DMS 273 (cell line): ENCODE data around the gene DOCK2.
"Not testable (repeated sequence)": the region's sequence is repeated elsewhere in the genome, so short reads cannot be mapped to it uniquely, and the experiment has no call there.

ENCODE experiments used
- DNase-seq: peaks from one replicate; lab custom pipeline; 2025; ENCODE audit not compliant: unreplicated experiment; lab: John Stamatoyannopoulos, UW

DOCK2 gene

GRCh38 chr5:169637549-169638121 lies 560 bp downstream of the DOCK2 start:
- no peak for DNase-seq

- no peak for DNase-seq
Measured at GRCh38 chr5:169641253-169641652, 4.2 kb downstream of the DOCK2 start.

DNA sequence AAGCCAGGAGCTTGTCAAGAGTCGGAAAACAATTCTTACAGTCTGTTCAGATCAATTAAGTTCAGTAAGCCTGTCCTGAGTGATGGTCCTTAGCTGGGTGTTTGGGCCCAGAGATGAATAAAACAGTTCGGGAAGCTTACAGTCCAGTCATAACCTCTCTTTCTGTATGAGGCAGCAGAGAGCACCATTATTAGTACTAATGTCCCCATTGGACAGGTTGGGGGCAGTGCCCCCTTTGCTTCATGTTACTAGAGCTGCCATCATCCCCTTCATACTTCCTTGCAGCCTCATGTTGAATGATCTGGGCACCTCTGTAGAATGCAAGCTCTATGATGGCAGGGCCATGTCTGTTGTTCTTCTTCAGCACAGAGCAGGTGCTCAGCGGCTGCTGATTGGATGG lies 9.8 kb downstream of the DOCK2 start:
- no peak for DNase-seq

- DNase-seq = no peak
Measured at GRCh38 chr5:169647566-169647965, 10.5 kb downstream of the DOCK2 start.

DNA sequence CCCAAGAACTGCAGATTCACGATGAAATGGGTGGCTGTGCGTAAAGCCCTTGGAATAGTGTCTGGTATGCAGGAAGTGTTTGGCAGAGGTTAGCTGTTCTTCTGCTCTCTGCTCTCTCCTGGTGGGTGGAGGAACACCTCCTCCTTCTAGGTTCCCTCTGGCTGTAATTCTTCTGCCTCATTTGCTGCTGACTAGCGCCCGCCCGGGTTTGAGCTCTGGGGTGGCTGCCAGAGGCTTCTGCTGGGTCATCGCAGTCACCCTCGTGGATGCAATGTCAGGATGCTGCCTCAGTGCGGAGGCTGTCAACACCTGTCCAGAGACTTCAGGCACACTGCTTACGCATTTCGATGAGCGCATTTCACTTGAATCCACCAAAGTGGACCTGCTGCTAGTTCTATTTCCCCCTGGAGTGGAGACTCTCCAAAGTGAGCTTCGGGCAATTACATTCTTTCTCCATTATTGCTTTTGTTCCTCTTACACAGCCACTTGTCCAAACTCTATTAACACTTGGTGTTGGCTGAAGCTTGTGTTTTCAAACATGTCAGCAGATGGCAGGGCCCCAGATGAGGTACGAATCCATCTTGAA lies 11.7 kb downstream of the DOCK2 start:
- DNase-seq = no peak

DNA sequence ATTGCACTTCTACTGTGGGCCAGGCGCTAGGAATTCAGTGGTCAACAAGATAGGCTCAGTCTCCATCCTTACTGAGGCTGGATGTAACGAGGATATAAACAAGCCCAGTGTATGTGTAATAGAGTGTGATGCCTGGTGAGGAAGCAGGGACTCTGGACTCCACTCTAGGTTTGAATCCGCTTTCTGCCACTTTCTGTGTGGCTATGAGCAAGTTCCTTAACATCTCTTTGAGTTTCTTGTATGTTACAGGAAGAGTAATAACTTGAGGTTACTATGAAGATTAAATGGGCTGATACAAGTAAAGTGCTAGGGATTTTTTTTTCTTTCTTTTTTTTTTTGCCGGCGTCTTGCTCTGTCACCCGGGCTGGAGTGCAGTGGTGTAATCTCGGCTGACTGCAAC lies 12.4 kb downstream of the DOCK2 start:
- no peak for DNase-seq

DNA sequence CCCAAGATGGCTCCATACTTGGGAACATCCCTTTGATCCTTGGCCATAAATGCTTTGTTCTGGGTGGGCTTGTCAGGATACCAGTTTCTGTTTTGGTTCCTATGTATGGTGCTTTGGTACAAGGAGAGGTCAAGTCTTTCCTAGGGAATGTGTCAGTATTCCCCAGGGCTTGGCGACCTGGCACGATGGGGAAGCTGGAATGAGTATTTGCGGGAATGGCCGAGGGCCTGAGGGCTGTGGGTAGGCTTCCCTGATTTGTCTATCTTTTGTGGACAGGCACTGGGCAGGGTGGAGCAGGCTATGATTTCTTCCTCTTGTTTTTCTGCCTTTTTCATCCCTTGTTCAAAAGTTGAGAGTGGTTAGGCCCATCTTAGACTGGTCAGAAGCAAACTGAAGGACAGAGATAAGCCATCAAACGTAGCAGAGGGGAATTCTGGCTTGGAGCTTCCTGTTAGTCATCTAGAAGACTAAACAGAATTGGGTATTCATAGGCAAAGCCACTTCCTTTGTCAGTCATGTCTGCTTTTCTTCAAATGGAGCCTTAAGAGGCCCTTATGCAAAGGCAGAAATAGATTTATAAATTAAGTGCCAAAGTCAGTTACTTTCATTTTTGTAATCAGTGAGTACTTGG lies 13.7 kb downstream of the DOCK2 start:
- no peak for DNase-seq

DNA sequence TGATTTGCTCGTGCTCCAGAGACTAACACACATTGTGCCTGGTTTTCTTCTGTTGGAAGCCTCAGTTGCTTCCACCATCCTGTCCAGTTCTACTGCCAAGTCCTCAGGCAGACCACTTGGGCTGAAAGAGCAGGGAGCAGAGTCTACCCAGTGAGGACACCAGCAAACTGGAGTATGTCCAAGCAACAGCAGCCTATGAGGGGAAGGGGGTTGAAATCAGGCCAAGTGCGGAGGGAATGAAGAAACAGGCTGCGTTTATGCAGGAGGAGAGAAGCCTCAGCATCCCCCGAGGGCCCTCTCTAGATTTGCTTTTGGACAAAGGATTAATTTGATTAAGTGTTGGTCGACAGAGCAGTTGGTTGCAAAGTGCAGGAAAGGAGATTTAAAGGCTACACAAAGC lies 14.5 kb downstream of the DOCK2 start:
- DNase-seq = no peak

- DNase-seq = no peak
Measured at GRCh38 chr5:169652057-169652456, 15.0 kb downstream of the DOCK2 start.

DNA sequence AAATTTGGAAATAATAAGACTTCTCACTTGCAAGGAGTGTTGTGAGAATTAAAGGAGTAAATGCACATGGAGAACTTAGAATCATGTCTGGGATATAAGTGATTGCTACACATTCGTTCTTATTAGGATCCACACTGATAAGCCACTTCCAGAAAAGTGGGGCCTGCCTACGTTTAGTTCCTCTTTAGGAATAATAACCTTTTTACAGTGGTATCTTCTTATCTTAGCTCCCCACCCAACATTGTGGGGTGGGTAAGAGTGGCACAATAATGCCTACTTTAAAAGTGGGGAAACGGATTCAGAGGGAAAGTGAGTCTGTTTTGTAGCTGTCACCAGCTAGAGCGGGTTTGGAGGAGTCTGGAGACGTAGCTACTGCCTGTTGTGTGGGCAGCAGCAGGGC lies 16.0 kb downstream of the DOCK2 start:
- DNase-seq = no peak

GRCh38 chr5:169655353-169655752 lies 18.3 kb downstream of the DOCK2 start:
- no peak for DNase-seq

- DNase-seq = no peak
Measured at GRCh38 chr5:169656125-169656901, 19.2 kb downstream of the DOCK2 start.

GRCh38 chr5:169657127-169657526 lies 20.1 kb downstream of the DOCK2 start:
- no peak for DNase-seq

GRCh38 chr5:169662451-169662850 lies 25.4 kb downstream of the DOCK2 start:
- DNase-seq = not testable (repeated sequence)

GRCh38 chr5:169663537-169663936 lies 26.5 kb downstream of the DOCK2 start:
- DNase-seq = no peak

DNA sequence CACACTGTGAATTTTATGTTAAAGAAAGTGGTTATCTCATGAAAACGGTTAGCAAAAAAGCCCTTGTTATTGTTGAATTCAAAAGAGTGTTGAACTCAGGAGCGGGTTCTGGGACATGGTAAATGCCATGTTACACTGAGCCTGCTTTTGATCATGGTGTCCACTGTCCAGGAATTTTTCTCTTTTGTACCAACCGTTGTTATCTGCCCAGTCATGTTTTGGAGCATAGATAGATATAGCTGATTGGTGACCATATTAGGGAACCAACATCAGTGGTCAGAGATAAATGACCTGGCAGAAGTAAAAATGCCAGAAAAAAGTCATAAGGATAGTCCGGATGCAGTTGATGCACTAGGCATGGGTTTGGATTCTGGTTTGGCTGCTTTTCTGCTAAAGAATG lies 29.3 kb downstream of the DOCK2 start:
- DNase-seq = no peak

DNA sequence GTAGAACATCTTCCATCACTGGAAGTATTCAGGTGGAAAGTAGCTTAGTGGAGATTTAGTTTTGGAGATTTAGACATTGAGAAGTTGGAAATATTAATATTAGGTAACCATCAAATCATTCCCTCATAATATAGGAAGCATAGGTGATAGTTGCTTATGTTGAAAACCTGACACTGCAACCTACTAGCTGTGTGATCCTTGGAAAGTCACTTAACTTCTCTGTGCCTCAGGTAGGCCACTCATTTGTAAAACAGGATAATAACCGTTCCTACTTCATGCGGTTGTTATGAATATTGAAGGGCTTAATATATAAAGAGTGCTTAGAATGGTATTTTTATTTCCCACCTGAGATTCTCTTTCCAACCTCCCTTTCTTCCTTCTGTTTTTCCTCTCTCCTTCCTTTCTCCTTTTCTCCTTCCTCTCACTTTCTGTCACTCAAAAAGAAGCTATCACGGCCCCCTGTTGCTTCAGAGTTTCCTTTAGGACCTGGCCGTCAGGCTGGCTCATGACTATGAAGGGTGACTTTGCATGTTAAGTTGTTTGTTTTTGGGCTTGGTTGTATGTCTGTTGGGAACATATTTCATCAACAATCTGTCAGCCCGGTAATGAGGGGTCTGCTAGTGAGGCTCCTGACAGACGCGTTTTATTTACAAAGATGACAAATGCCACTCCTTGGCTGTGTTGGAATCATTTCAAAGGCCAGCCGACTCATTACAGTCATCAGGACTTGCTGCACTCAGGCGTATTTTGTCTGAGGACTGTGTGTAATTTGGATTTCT lies 31.0 kb downstream of the DOCK2 start:
- peak; percentile 70 for DNase-seq

DNA sequence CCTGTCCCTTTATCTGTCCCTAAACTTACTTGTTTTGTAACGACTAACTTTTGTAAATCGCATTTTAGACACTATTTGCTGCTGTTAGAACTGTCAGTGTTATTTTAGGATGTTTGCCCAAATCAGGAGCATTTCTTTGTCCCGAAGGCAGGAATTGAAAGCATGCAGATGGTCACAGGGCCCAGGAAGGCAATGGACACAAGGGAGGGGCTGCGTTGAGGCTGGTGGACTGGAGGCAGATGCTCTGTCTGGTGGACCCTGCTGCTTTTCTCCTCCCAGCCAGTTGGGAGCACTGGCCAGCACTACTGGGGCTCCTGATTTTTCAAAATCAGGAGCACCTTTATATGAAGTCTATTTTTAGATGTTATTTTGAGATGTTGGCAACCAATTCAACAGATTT lies 31.7 kb downstream of the DOCK2 start:
- DNase-seq = peak; percentile 61

DNA sequence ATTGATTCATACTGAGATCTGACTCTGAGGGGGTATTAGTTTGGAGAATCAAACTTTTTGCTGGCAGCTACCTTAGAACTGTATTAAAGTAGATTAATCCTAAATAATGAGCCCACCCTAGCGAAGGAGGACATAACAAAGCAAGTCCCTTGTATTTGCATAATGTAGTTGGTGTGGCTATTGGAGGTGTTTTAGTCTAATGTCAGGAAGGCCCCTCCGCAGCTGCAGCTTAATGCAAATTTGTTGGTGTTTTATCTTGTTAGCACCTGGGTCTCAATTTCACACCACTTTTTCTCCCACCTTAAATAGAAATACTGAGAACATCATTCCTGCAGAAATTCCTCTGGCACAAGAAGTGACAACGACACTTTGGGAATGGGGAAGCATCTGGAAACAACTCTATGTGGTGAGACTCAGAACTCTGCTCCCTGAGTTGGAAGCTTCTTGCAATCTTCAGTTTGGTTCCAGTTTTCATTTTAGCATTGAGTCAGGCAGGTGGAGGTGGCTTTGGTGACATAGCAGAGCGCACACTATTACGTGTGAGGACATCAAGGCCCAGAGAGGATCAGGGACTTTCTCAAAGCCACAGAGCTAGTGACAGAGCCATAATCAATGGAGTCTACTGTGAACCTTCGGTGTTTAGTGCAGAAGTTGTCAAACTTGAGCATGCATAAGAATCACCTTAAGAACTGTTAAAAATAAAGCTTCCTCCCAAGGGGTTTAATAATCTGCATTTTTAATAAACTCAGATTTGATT lies 33.9 kb downstream of the DOCK2 start:
- no peak for DNase-seq

DNA sequence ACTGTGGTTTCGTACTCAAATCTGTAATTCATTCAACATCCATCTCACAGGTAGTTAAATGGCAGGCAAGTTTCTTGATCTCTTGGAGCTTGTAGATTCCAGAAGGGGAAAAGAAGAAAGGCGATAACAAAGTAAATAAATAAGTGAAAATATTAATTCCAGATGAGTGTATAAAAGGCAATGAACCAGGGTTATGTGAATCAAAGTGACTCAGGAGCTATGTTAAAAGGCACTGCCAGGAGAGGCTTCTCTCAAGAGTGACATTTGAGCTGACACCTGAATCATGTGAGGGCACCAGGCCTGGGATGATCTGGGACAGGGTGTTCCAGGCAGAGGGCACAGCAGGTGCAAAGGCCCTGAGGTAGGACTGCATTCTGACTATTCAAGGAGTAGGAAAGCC lies 45.0 kb downstream of the DOCK2 start:
- no peak for DNase-seq

GRCh38 chr5:169686137-169686536 lies 49.1 kb downstream of the DOCK2 start:
- peak; percentile 29 for DNase-seq
